ENCODE results near the gene PPP2R5E. TPM values are rescaled to one million over a fixed set of nuclear protein-coding genes. Genes with fewer than 3 reads are reported as not detected.
A peak's percentile ranks its signal among the peaks of the same experiment; 100 is the strongest.
"Not testable (repeated sequence)": the region's sequence is repeated elsewhere in the genome, so short reads cannot be mapped to it uniquely, and the experiment has no call there.

The PPP2R5E gene
- 18.5 and 19.3 TPM in 2 replicates for total RNA-seq
- polyA plus RNA-seq: 38.8 and 39.3 TPM in 2 replicates
- polyA plus RNA-seq (2012): 25.9 and 28.3 TPM in 2 replicates
- 2.8 and 5.0 TPM in 2 replicates for polyA minus RNA-seq (ENCODE audit: low replicate concordance)

GRCh38 chr14:63543000-63543825, at the start of gene PPP2R5E:
TSS of gene PPP2R5E (minus strand) at chr14:63543377. CDS start at chr14:63539685, 3,692 bp downstream.
- Histone ChIP-seq H3K9ac (ENCODE audit: insufficient read depth, low read length) (peak within 1 kb of the TSS; percentile 75), H3K4me1 (ENCODE audit: control insufficient read depth, extremely low read depth, insufficient read depth, low read length) (no peaks in the 10 kb centered on the region), H3K4me2 (ENCODE audit: extremely low read depth, insufficient read depth, low read length) (peak within 1 kb of the TSS; percentile 72), H3K27ac (ENCODE audit: insufficient read depth, low read length) (peak within 1 kb of the TSS; percentile 75), H3K27me3 (ENCODE audit: control insufficient read depth, insufficient read depth, low read length) (no peaks in the 10 kb centered on the region), H4K20me1 (ENCODE audit: control insufficient read depth, extremely low read depth, insufficient read depth, low read length) (no peaks in the 10 kb centered on the region), H3K9me3 (ENCODE audit: control insufficient read depth, insufficient read depth, low read depth, low read length) (no peaks in the 10 kb centered on the region), H3K36me3 (ENCODE audit: control insufficient read depth, insufficient read depth, low read length) (peaks cover 2% of the 10 kb centered on the region), H3K79me2 (ENCODE audit: control insufficient read depth, insufficient read depth, low read length) (peaks cover 34% of the 10 kb centered on the region), H2AFZ (ENCODE audit: low read length) (peak within 1 kb of the TSS; percentile 85), H3K4me3 (replicated peaks in 1 of 4; ENCODE audit: control extremely low read depth in 1 of 4, insufficient read depth in 1 of 4, low read depth in 3 of 4, low read length in 4 of 4) (peak within 1 kb of the TSS; percentile 86 to 98 (median 90))
- TF ChIP-seq CTCF (conservative IDR thresholded peaks at IDR 0.05 in 1 of 2, IDR thresholded peaks at IDR 0.05 in 1 of 2; ENCODE audit: low read depth in 1 of 2, low read length in 2 of 2) (no peak), EZH2 (IDR thresholded peaks at IDR 0.05; ENCODE audit: low read length, missing control alignments) (no peak)
- DNase-seq (ENCODE audit: low read depth in 2 of 2): peak; percentile 98 to 99

- not testable (repeated sequence) for H2AFZ ChIP-seq (ENCODE audit: low read length); DNase-seq (ENCODE audit: low read depth in 2 of 2); H3K4me1 ChIP-seq (ENCODE audit: control insufficient read depth, extremely low read depth, insufficient read depth, low read length); H3K27ac ChIP-seq (ENCODE audit: insufficient read depth, low read length); H3K9me3 ChIP-seq (ENCODE audit: control insufficient read depth, insufficient read depth, low read depth, low read length); H3K36me3 ChIP-seq (ENCODE audit: control insufficient read depth, insufficient read depth, low read length); H3K9ac ChIP-seq (ENCODE audit: insufficient read depth, low read length); H3K4me2 ChIP-seq (ENCODE audit: extremely low read depth, insufficient read depth, low read length); H3K4me3 ChIP-seq (replicated peaks in 1 of 4; ENCODE audit: control extremely low read depth in 1 of 4, insufficient read depth in 1 of 4, low read depth in 3 of 4, low read length in 4 of 4); H3K27me3 ChIP-seq (ENCODE audit: control insufficient read depth, insufficient read depth, low read length); H4K20me1 ChIP-seq (ENCODE audit: control insufficient read depth, extremely low read depth, insufficient read depth, low read length); H3K79me2 ChIP-seq (ENCODE audit: control insufficient read depth, insufficient read depth, low read length)
These were observed 39.9 kb upstream of the PPP2R5E start for GRCh38 chr14:63583046-63583445.

- H3K9me3 ChIP-seq (ENCODE audit: control insufficient read depth, insufficient read depth, low read depth, low read length): no peaks in the 10 kb centered on the region
- no peaks in the 10 kb centered on the region for H3K4me1 ChIP-seq (ENCODE audit: control insufficient read depth, extremely low read depth, insufficient read depth, low read length)
- H3K4me3 ChIP-seq (replicated peaks in 1 of 4; ENCODE audit: control extremely low read depth in 1 of 4, insufficient read depth in 1 of 4, low read depth in 3 of 4, low read length in 4 of 4): no peak overlapping the region
- no peaks in the 10 kb centered on the region for H3K36me3 ChIP-seq (ENCODE audit: control insufficient read depth, insufficient read depth, low read length)
- H3K9ac ChIP-seq (ENCODE audit: insufficient read depth, low read length): no peak overlapping the region
- H3K4me2 ChIP-seq (ENCODE audit: extremely low read depth, insufficient read depth, low read length): no peak overlapping the region
- H4K20me1 ChIP-seq (ENCODE audit: control insufficient read depth, extremely low read depth, insufficient read depth, low read length): no peaks in the 10 kb centered on the region
- no peak overlapping the region for H3K27ac ChIP-seq (ENCODE audit: insufficient read depth, low read length)
- no peak for DNase-seq (ENCODE audit: low read depth in 2 of 2)
- H3K27me3 ChIP-seq (ENCODE audit: control insufficient read depth, insufficient read depth, low read length): no peaks in the 10 kb centered on the region
- no peak for TF ChIP-seq CTCF (conservative IDR thresholded peaks at IDR 0.05 in 1 of 2, IDR thresholded peaks at IDR 0.05 in 1 of 2; ENCODE audit: low read depth in 1 of 2, low read length in 2 of 2)
- no peak for TF ChIP-seq EZH2 (IDR thresholded peaks at IDR 0.05; ENCODE audit: low read length, missing control alignments)
- no peaks in the 10 kb centered on the region for H3K79me2 ChIP-seq (ENCODE audit: control insufficient read depth, insufficient read depth, low read length)
- no peak overlapping the region for H2AFZ ChIP-seq (ENCODE audit: low read length)
These were observed 38.3 kb upstream of the PPP2R5E start for GRCh38 chr14:63581491-63581890.
